HG02885 (cell line): ENCODE data around the gene PCBD1.
"Not testable (repeated sequence)": the region's sequence is repeated elsewhere in the genome, so short reads cannot be mapped to it uniquely, and the experiment has no call there.

ENCODE experiments used
- ATAC-seq: cut with Tn5 transposase; IDR thresholded peaks from one replicate; pipeline ENCODE4 v1.9.1; 2021; ENCODE audit warnings: mild to moderate bottlenecking; ENCODE audit not compliant: unreplicated experiment, poor library complexity

Gene PCBD1

DNA sequence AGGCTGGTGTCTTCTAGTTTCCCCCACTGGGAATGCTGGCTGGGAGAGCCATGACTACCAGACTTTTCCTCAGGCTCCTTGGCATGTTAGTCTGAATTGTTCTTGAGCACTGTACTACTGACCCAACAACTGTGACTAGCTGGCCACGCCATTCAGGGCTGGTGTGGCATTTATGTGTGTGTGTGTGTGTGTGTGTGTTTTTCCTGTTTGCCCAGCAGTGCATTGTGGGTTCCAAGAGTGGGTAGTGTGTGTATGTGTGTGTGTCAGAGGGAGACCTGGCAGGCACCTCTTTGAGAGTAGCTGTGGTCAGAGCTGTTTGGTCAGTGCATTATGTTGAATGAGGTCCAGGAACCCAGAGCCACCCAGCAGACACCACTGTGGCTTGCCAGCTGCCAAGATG, 9.2 kb downstream of the PCBD1 start:
- no peak for ATAC-seq

DNA sequence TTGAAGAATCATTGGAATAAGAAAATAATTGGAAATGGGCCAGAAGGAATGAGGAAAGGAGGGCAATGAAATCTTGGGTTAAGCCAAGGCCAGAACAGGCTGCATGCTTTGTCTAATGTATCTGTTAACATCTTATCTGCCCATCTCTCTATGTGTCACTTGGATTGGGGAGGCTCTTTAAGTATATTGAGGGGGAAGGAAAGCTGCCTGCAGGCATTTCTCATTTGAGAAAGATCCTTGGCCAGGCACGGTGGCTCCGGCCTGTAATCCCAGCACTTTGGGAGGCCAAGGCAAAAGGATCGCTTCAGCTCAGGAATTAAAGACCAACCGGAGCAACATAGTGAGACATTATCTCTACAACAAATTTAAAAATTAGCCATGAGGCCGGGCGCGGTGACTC, 14.3 kb downstream of the PCBD1 start:
- no peak for ATAC-seq

DNA sequence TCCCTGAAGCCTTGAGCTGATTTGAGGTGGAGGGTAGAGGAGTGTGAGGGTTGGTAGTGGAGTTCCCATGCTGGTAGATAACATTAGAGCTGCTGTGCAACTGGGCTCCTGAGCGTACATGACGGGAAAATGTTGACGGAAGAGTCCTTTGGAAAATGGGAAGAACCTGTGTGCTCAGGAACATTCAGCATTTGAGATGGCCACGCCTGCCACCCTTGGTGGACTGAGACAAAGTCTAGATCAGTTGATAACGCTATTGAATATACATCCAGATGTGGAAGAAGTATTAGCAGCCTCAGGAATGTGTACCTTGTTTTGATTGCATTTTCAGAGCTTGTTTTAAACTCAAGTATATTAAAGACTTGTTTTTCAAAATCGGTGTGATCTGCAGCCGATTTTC, 16.1 kb downstream of the PCBD1 start:
- ATAC-seq, result no peak

DNA sequence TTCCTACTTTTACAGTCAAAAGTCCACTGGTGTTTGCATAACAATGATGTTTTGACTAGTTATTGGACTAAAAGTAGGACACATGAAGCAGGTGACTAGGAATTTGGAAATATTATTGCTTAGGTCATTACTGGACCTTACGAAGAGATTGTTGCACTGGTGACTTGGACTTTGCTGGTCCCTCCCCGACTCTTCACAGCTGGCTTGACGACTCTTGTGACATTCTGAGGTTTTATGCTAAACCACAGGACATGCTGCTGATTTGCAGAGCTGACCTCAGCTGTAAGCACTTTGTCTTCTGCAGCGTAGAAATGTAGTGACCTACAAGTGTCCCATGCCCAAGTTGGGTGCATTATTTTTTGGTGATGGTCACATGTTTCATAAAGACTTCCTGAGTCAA, 21.9 kb downstream of the PCBD1 start:
- no peak for ATAC-seq

DNA sequence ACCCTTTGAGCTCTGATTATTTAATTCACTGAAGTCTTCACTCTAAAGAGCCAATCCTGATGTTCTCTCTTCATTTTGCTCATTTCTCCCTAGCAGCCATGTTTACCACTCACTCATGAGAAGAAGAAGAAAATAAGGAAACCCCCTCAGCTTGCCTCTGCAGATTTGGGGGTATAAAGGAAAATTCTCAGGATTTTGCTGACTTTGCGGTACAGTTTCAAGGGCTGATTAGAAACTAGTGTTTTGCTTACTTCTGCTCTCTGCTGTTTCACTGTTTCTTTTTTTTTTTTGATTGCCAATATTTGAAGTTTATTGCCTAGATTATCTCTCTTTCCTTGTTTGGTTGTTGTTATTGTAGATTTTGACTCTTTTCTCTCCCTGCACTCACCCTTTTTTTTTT, 23.4 kb downstream of the PCBD1 start:
- no peak for ATAC-seq

DNA sequence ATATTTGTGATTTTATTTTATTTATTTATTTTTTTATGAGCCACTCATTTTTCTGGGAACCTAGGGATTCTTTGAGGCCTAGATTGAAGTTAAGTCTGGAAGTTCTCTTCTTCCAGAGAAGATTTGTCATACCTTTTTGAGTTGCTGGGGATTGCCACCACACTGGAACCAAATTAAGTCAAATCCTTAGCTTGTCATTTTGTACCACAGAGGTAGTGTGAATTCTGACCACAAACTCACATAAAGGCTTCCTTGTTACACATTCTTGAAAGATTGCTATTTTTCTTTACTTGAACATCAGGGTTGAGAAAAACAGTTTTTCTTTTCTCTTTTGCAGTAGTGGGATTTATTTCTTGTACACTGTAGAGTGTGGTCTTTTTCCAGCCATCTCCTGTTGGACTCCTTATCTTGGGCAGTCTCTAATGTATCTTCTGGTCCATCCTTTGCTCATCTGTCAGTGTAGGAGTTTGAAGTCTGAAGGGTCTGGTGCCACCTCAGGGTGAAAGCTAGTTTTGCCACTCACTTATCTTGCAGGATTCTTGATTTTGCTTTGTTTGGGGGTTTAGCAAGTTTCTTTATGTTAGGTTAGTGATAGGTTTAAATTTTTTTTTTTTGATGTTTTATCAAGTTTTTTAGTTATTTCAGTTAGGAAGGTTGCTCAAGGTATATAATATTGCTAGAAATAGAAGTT, 24.8 kb downstream of the PCBD1 start:
- ATAC-seq, result no peak

DNA sequence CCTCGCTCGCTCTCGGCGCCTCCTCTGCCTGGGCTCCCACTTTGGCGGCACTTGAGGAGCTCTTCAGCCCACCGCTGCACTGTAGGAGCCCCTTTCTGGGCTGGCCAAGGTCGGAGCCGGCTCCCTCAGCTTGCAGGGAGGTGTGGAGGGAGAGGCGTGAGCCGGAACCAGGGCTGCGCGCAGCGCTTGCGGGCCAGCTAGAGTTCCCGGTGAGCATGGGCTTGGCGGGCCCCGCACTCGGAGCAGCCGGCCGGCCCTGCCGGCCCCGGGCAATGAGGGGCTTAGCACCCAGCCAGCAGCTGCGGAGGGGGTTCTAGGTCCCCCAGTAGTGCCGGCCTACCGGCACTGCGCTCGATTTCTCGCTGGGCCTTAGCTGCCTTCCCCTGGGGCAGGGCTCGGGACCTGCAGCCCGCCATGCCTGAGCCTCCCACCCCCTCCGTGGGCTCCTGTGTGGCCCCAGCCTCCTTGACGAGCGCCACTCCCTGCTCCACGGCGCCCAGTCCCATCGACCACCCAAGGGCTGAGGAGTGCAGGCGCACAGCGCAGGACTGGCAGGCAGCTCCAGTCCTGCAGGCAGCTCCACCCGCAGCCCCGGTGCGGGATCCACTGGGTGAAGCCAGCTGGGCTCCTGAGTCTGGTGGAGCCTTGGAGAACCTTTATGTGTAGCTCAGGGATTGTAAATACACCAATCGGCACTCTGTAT, 26.7 kb downstream of the PCBD1 start:
- ATAC-seq, result not testable (repeated sequence)

DNA sequence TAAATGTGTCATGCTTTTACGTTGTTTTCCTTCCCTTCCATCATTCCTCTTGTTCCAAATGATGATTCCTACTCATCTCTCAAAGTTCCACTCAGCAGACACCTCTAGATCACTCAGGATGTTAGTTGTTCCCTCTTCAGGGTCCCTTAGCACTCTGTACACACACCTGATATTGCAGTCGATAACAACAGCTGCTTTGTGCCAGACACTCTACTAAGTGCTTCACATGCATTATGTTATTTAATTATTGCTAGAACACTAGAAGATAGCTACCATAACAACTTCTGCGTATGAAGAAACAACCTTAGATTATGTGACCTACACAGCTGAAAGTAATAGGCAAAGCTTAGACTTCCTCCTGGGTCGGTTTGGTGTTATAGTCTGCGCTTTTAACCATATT, 29.6 kb downstream of the PCBD1 start:
- no peak for ATAC-seq

DNA sequence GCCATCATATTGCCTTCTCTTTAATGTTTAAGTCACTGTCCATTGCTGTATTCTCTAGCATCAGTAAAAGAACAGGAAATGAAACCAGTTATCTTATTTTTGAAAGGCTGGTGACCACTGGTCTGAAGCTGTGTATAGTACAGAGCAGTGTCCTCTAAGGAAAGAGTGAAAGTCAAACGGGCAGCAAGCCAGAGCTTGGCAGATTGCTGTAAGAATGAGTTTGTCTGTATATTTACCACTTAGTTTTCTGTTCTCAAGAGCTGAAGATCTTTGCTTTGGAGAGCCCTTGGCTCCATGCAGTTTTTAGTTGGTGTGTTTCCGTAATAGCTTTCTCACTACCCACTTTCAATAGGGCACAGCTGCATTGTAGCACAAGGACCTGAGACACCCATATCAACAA, 31.9 kb downstream of the PCBD1 start:
- no peak for ATAC-seq

DNA sequence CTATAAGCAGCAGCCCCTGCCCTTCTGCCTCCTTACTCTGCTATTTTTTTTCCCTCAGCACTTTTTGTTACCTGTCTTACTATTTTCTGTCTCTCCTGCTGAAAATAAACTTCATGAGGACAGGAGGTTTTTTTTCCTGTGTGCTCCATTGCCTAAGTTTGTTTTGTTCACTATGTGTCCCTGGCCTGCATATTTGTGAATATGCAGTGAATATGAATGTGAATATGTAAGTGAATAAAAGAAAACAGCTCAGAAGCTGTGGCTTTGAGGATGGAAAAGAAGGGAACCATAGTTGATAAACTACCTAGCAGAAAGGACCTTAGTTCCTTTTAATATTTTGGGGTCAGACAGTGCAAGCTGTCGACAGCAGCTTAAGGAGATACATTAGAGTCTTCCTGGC, 34.9 kb downstream of the PCBD1 start:
- ATAC-seq, result no peak

DNA sequence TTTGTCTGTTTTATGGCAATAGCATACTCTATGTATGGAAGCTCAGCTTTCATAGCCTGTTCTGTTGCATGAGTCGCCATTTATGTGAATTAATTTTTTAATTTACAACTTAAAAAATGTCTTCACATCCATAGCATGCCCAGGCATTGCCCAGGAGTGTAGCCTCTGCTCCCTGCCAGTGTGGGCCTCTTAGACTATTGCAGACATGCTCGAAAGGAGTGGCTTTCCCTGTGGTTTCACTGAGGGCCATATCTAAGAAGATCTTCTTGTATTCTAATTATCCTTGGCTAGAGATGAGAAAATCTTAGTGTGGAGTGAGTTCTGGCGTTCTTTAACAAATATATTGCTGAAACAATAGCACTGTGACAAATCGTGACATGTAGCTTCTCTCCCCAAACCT, 35.3 kb downstream of the PCBD1 start:
- no peak for ATAC-seq

DNA sequence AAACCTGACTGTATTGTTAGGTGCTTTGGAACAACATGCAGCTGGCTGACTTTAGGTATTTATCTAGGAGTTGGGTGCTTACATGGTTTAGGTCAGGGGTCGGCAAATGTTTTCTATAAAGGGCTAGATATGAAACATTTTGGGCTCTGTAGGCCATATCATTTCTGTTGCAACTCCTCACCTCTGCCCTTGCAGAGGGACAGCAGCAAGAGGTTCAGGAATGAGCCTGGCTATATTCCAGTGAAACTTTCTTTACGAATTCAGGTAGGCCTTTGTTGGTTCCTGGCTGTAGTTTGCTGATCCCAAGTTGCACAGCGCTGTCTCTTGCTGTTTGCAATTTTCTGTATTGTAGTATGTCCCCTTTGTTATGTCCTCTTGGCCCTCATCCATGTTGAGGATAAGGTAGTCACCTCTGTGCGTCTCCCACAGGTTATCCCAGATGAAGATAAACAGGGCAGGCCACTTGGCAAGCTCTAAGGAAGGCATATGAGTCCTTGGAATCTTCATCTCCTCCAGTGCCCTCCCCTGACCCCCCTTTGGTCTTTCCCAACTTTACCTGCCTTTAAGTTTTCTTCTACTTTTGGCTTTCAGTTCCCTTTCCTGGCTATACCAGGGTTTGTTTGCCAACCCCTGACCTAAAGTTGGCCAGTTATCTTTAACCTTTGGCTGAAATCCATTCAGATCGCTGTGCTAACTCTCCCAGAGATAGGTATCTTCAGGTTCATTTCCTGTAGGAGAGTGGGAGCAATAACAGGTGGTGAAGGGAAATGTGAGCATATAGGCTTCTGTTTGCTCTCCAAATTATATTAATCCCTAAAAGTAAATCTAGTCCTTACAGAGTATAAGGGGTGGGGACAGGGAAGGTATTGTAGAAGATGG, 36.5 kb downstream of the PCBD1 start:
- no peak for ATAC-seq

DNA sequence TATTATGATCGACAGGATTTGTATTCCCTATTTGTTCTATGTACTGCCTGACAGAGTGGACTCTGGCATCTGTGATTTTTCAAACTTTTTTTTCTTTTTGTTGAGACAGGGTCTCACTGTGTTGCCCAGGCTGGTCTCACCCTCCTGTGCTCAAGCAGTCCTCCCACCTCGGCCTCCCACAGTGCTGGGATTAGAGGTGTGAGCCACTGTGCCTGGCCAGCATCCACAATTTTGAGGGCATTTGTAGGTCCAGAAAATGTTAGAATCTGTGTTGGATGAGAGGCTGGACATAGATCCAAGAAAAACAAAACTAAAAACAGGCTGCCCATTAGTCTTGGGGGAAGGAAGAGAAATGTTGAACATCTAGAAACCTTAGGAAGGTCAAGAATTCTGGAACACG, 38.3 kb downstream of the PCBD1 start:
- ATAC-seq, result no peak

DNA sequence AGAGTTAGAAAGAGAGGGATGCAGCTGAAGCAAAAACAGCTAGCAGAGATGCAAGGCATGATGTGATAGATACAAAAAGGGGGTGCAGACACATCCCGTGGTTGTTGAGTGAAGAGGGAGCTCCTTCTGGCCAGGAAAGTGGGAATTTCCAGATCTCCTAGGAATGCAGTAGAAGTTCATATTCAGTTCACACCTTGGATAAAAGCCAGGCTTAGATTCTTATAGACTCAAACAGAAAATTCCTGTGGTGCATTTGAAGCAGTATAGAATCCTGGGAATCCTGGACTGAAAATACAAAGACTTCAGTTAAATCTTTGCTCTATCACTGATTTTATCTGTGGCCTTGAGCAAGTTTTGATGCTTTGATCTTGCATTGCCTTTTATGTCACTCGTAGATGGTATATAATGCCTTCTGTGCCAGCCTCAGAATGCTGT, 38.8 kb downstream of the PCBD1 start:
- no peak for ATAC-seq

DNA sequence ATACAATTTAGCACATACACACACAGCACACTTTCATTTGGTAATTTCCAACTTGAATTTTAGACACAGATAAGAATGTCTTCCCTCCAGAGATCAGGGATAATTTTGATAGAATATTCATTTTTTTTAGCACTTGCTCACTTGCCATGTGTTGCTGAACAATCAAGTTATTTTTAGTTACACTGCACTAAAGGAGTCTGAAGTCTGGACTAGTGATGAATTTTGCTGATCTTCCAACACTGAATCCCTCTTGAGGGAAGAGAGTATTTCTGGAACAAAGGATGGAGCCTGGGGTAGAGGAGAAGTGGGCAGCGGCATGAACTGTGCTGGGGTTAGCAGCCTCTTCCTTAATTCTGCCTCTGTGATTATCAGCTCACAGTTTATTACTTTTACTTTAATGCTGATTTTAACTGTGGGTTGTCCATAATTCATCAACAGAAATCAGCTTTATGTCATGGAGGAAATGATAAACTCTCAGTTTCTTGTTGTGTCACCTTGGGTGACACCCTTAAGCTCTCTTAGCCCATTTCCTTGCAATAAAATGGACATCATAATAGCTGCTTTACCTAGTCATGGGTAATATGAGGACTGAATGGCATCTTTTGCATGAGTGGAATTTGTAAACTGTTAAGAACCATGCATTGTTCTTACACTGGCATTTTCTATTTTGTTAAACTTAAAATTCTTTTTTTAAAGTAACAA, 40.6 kb downstream of the PCBD1 start:
- no peak for ATAC-seq

DNA sequence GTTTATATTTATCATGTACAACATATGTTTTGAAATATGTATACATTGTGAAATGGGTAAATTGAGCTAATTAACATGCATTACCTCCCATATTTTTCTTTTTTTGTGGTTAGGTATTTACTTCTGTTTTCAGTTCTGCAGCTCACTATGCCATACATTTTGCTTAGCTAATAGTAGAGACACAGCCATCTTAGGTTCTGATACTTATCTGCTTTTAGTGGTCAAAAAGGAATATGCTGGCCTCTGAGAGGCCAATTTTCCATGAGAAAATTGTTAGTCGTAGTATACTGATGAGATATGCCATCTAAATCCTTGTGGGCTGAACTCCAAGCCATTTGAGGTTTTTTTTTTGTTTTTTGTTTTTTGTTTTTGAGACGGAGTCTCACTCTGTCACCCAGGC, 41.6 kb downstream of the PCBD1 start:
- no peak for ATAC-seq

DNA sequence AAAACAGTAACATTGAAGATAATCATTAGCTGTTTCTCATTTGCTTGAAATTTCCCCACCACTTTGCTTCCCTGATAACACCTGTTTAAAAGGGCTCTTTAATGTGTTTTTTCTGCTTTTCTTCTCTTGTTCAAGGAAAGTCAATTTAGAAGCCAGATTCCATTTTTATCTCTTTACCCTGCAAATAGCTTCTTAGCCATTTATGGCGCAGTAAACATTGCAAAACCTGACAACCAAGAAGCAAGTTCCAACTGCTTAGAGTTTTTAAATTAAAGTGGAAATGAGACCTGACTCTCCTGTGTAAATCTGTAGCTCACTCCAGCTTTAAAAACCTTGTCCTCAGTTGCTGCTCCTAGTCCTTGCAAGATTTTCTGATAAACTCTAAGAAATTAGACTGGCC, 42.5 kb downstream of the PCBD1 start:
- no peak for ATAC-seq

DNA sequence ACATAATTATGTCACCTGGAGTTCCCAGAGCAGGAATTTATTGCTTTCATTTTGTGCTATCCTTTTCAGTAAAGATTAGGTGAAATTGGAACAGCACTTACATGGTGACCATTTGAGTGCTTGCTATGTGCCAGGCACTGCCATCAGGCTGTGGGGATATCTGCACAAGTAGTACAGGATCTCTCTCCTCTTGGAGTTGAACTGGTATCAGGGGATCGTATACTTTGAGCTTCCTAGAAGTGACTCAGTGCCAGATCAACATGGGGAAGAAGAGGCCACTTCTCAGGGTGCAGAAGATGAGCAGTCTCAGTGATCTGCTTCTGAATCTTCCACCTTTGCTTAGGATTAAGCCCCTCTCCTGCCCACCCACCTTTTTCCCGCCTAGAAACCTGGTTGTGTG, 43.1 kb downstream of the PCBD1 start:
- ATAC-seq, result no peak

DNA sequence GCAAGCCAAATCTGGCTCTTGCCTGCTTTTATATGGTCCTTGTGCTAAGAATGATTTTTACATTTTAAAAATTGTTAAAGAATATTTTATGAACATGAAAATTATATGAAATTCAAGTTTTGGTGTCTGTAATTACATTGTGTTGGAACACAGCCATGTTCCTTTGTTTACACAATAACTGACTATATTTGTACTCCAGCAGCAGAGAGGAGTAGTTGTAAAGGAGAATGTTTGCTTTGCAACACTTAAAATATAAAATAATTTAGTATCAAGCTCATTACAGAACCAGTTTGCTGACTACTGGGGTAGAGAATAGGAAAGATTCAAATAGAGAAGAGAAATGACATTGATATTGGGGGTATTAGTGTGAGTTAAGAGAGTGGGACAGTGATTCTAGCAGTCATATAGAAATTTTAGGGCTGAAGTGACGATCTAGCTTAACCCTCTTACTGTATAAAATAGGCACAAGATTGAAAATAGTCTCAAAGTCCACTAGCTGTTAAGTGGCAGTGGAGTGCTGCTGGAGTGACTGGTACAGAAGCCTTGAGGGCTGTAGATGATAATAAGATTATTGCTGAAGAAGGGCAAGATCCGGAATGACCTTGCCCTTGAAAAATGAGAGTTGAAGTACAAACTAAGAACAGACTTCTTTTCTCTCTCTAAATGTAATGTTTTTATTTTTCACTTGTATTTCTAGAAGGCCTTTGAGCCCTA, 44.4 kb downstream of the PCBD1 start:
- ATAC-seq, result no peak

DNA sequence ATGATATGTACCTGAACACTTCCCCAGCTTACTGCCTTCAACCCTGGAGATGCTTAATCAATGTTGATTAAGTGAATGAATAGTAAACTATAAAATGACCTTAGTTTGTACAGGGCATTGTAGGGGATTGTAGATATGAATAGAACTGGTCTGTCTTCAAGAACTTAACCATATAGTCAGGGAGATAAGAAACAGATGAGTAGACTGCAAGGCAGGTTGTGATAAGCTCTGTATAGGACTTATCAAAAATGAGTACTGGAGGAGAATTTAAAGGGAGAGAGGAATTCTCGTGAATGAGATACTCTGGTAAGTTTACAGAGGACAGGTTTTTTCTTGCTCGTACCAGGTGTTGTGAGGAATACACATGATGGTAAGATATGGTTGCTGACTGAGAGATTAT, 45.0 kb downstream of the PCBD1 start:
- ATAC-seq, result no peak
